ENCODE data around the gene ARGLU1. TPM values are rescaled to one million over a fixed set of nuclear protein-coding genes. Genes with fewer than 3 reads are reported as not detected.

ARGLU1 gene
- total RNA-seq, 1 donor from 2014 or later = 142 TPM

DNA sequence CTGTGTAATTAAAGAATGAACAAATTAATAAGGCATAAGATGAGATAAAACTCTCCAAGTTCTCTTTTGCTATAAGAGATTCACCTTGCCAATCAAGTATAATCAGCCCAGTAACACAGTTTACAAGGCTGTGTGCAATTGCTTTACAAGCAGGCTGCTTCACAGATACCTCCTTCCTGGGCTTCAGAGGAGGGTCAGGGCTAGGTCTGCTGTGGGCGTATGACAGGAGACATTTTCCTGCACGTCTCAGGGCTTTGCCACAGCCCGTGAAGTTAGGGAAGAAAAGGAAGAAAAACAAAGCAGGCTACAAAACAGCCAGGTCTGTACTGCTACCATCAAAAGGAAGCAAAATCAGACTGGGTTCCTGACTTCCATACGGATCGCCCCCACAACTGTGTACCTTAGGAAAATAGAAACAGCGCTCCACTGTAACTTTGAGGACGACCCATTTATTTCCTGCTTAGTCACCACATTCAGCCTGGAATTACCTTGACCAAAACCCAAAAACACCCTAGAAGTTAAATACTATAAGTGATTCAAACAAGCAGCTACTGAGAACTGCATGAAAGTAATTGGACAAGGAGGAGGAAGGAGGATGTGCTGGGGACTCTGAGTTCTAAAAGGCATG is 44.9 kb downstream of the ARGLU1 start:
- no peaks in the 10 kb centered on the region for H3K9me3 Mint-ChIP-seq

DNA sequence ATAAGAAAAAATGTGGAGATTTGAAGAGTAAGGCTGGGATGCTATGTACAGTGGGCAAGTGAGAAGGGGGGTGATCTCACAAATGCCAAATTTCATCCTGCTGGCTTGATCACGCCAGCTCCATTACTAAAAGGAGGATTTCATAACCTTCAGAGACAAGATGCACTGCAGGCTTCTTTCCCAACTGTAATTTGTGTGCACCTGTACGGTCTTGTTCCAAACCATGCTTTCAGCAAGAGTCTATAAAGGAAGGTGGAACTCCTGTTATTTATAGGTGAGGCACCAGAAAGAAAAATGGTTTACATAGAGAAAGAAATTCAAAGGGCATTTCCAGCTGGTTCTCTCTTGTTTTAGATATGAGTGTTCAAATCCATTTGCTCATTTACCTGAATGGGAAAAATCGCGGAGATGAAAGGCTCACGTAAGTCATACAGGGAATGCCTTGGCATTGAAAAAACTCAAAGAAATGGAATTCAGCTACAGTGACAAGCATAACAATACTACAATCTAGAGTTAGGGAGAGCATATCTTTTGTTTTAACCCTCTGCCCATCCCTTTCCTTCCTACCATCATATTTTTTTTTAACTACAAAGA is 45.7 kb downstream of the ARGLU1 start:
- no peak for DNase-seq (ENCODE audit: low read depth, low spot score)
- TF ChIP-seq, protein P1, sequence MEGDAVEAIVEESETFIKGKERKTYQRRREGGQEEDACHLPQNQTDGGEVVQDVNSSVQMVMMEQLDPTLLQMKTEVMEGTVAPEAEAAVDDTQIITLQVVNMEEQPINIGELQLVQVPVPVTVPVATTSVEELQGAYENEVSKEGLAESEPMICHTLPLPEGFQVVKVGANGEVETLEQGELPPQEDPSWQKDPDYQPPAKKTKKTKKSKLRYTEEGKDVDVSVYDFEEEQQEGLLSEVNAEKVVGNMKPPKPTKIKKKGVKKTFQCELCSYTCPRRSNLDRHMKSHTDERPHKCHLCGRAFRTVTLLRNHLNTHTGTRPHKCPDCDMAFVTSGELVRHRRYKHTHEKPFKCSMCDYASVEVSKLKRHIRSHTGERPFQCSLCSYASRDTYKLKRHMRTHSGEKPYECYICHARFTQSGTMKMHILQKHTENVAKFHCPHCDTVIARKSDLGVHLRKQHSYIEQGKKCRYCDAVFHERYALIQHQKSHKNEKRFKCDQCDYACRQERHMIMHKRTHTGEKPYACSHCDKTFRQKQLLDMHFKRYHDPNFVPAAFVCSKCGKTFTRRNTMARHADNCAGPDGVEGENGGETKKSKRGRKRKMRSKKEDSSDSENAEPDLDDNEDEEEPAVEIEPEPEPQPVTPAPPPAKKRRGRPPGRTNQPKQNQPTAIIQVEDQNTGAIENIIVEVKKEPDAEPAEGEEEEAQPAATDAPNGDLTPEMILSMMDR (conservative IDR thresholded peaks at IDR 0.05) = no peak
- peaks cover 9% of the 10 kb centered on the region for H3K36me3 Mint-ChIP-seq (ENCODE audit: low read depth)
- H3K27ac Mint-ChIP-seq (ENCODE audit: unreplicated experiment) = no peak overlapping the region
- H3K4me3 Mint-ChIP-seq = no peak overlapping the region
- H3K9me3 Mint-ChIP-seq = no peaks in the 10 kb centered on the region
- no peaks in the 10 kb centered on the region for H3K27me3 Mint-ChIP-seq (ENCODE audit: low read depth)
- peaks cover 84% of the 10 kb centered on the region for H3K4me1 Mint-ChIP-seq

More for the DNA sequence above, 44.9 kb downstream of the ARGLU1 start:
- peaks cover 89% of the 10 kb centered on the region for H3K4me1 Mint-ChIP-seq
- H3K4me3 Mint-ChIP-seq = peak overlapping the region; percentile 29
- H3K36me3 Mint-ChIP-seq (ENCODE audit: low read depth) = peaks cover 9% of the 10 kb centered on the region
- no peaks in the 10 kb centered on the region for H3K27me3 Mint-ChIP-seq (ENCODE audit: low read depth)
- no peak for DNase-seq (ENCODE audit: low read depth, low spot score)
- TF ChIP-seq, protein P1 (conservative IDR thresholded peaks at IDR 0.05) = no peak
- peak overlapping the region; percentile 39 for H3K27ac Mint-ChIP-seq (ENCODE audit: unreplicated experiment)

DNA sequence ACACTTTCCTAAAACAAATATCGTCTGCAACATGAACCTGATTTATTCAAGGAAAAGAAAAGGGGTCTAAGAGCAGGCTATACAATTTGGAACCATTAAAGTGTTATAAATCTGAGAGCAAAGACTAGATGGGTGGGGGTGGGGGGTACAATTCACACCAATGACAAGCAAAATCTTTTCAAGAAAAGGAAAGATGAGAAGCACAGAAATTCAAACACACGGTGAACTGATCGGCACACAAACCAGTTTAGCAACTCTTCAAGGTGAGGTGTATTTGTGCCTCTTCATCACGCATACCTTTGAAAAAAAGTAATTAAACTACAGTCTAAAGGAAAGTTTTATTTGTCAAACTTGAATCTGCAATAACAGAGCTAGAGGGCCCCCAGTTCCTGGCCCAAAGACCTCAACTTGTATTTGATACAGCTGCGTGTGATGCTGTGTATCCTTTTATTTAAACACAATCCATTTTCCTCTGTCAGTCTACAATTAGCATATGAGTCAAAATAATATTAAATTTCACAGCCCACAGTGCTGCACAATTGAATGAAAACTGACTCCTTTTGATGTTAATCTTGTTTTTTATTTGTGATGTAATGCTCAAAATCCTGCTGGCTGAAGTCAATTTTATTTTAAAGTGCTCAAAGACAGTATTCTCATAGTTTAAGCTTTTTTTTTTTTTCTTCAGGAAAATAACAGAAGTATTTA is 46.7 kb downstream of the ARGLU1 start:
- no peak overlapping the region for H3K27ac Mint-ChIP-seq (ENCODE audit: unreplicated experiment)
- H3K4me1 Mint-ChIP-seq = peaks cover 84% of the 10 kb centered on the region
- H3K36me3 Mint-ChIP-seq (ENCODE audit: low read depth) = peaks cover 10% of the 10 kb centered on the region
- DNase-seq (ENCODE audit: low read depth, low spot score) = no peak
- no peak overlapping the region for H3K4me3 Mint-ChIP-seq
- TF ChIP-seq, protein P1 (conservative IDR thresholded peaks at IDR 0.05) = no peak
- no peaks in the 10 kb centered on the region for H3K27me3 Mint-ChIP-seq (ENCODE audit: low read depth)
- H3K9me3 Mint-ChIP-seq = no peaks in the 10 kb centered on the region

DNA sequence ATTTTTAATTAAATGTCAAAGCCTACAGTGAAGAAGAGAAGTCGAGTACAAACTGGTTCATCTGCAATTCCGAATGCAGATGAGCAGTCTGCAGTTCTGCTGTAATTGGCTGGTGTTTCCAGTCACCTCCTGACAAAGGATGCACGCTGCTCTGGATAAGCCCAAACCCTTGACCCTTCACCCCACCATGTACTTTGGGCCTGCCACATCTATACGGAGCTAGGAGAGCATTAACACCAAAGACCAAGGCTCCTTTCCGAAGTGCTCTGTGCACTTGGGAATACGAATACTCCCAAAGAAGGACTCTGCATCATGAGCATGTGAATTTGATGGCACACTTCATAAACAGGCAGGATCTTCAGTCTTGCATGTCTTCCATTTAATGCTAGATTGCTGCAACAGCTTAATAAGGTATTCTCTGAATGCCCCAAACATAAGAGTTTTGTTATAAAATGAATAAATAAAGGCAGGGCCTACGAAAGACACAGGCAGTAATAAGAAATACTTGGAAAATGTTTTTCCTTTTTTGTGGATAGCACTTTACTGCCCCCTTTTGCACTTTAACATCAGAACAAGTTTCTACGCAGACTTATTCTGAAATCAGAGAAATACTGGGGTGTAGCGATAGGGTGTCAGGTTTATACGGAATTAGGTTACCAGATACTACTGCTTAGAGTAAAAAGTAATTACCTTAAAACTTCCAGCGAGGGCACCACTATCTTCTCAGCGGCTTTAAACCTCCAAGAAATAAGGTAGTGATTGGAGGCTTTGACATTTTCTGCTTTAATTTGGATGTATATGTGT is 47.5 kb downstream of the ARGLU1 start:
- no peak for DNase-seq (ENCODE audit: low read depth, low spot score)
- Mint-ChIP-seq H3K36me3 (ENCODE audit: low read depth) (peaks cover 10% of the 10 kb centered on the region), H3K4me1 (peaks cover 84% of the 10 kb centered on the region), H3K27ac (ENCODE audit: unreplicated experiment) (no peak overlapping the region), H3K27me3 (ENCODE audit: low read depth) (no peaks in the 10 kb centered on the region), H3K4me3 (peak overlapping the region; percentile 34), H3K9me3 (no peaks in the 10 kb centered on the region)
- TF ChIP-seq, protein P1 (conservative IDR thresholded peaks at IDR 0.05) = peak; percentile 57

DNA sequence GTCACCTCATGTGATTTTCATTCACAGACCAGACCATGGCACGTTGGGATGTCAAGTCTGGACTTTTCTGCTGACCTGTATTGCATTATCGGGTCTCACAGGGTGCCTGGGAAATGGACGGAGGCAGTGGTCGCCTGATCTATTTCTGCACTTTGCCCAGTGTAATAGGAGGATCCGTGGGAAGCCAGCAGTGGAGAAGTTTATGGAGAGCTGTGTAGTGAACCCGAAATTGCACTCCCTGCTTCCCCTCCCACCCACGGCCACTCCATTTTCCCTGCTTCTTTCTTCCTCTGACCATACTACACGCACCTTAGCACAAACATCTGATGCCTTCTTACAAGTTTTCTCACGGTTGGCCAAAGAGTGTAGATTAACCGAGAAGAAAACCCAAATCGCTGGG is 49.4 kb downstream of the ARGLU1 start:
- Mint-ChIP-seq H3K36me3 (ENCODE audit: low read depth) (peaks cover 15% of the 10 kb centered on the region), H3K27ac (ENCODE audit: unreplicated experiment) (no peak overlapping the region), H3K27me3 (ENCODE audit: low read depth) (no peaks in the 10 kb centered on the region), H3K4me3 (no peak overlapping the region), H3K9me3 (no peaks in the 10 kb centered on the region), H3K4me1 (peaks cover 85% of the 10 kb centered on the region)
- TF ChIP-seq, protein P1 (conservative IDR thresholded peaks at IDR 0.05) = no peak
- no peak for DNase-seq (ENCODE audit: low read depth, low spot score)

Measured in neural crest cell (in vitro differentiated cells).